Measurements from ENCODE around the gene CYP51A1.
"Not testable (repeated sequence)": the region's sequence is repeated elsewhere in the genome, so short reads cannot be mapped to it uniquely, and the experiment has no call there.

The CYP51A1 gene

DNA sequence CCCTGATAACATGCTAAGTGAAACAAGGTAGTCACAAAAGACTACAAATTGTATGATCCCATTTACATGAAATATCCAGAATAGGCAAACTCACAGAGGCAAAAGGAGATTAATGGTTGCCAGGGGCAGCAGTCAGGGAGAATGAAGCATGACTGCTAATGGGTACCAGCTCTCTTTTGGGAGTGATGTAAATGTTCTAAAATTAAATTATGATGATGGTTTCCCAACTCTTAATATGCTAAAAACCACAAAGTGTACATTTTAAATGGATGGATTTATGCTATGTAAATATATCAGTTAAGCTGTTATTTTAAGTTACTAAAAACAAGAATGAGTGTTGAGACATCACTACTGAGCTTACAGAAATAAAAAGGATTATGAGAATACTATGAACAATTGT is 12.6 kb downstream of the CYP51A1 start:
- DNase-seq, result no peak

DNA sequence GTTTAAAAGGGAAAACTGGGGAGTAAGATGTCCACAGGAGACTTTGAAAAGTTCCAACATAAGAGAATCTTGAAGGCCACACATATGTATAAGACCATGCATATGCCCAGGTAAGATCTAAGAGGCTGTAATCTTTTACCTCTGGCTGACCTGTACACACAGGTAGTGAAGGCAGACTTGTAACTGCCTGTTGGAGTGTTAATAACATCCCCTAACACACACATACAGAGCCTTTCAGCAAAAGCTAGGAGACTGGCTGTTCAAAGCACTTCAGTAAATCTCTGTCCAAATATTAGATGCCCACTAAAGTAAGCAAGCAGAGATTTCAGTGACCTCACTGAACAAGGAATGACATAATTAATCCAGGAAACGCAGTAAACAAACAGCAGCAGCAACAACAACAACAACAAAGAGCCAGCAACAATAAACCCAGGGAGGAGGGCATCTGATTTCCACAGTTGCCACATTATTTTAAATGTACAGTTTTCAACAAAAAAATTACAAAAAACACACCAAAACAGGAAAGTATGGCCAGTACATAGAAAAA is 15.0 kb downstream of the CYP51A1 start:
- DNase-seq, result no peak

DNA sequence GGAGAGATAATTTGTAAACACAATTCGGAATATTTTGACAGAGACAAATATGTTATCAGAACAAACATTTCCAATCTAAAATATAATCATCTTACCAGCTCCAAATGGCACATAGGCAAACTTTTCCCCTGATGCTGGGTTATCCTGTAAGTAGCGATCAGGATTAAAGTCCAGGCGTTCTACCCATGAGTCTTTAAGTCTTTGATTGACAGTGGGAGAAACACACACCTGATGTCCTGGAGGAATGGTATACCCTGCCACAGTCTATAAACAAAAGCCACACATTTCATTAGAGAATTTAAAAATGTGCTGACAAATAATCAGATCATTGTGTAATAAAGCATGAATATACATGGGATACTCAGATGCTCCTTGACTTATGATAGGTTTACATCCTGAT is 17.3 kb downstream of the CYP51A1 start:
- no peak for DNase-seq

DNA sequence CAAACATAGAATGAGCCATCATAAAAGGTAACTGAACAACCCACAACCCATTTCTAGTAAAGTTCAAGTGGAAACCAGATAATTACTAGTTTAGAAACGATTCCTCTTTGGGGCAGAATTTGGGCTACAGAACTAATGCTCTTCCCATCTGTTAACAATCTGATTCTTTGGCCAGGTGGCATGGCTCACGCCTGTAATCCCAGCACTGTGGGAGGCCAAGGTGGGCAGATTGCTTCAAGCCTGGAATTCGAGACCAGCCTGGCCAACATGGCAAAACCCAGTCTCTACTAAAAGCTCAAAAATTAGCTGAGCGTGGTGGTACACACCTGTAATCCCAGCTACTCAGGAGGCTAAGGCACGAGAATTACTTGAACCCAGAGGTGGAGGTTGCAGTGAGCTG is 18.5 kb downstream of the CYP51A1 start:
- DNase-seq, result no peak

DNA sequence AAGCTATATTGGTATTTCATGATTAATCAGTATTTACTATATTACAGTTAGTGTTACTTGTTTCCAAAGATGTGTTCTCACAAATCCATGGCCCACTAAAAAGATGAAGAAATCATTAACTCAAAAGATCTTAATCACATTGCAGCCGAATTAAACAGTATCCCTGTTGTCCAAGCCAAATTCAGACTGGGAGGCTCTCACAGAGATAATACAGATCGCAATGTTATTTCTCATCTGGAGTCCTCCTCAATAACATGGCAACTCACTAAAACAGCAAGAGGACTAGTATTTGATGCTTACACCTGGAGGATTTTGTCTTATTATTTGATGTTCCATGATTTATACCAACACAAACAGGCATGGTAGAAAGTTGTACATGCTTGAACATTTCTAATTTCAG is 23.4 kb downstream of the CYP51A1 start:
- no peak for DNase-seq

DNA sequence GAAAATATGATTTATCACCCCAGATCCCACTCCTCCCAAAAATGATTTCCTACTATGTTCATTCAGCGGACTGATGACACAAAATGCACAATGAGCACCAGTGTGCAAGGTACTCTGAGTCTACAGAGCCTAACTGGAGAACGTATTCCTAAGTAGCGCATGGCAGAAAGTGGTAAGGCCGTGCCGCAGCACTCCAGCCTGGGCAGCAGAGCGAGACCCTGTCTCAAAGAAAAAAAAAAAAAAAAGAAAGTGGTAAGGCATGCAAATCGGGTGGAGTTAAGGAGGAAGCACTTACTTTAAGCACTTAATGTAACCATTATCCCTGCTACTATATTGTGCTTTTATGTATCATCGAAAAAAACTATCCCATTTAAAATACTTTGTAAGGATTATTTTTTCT is 25.5 kb downstream of the CYP51A1 start:
- no peak for DNase-seq

DNA sequence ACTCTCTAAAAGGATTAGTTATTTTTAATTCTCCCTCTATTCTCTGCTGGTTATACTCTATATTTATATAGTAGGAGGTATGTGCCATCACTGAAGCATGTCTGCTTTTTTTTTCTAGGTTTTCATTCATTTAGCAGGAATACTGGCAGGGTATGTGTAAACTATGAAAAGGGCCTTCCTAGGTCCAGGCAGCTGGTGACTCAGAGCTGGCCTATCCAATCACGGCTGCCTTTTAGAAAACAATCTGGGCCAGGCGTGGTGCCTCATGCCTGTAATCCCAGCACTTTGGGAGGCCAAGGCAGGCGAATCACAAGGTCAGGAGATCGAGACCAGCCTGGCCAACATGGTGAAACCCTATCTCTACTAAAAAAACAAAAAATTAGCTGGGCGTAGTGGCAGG is 31.4 kb downstream of the CYP51A1 start:
- DNase-seq, result not testable (repeated sequence)

DNA sequence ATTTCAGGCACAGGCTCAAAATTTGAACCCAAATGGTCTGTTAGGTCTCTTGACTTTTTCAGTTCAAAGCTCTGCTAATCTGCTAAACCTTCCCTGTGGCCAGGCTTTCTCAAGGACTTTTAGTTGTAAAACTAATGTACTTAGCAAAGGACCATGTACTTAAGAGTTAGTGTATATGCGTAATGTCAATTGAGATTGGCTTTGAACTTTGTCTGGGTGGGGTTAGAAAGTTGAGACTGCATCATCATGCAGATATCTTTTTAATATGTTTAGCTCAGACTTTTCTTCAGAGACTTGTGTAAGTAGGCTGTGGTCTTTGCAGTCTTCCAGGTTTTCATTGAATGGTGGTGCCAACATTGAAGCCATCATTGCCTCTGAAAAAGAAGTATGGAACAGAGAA is 33.7 kb downstream of the CYP51A1 start:
- no peak for DNase-seq

DNA sequence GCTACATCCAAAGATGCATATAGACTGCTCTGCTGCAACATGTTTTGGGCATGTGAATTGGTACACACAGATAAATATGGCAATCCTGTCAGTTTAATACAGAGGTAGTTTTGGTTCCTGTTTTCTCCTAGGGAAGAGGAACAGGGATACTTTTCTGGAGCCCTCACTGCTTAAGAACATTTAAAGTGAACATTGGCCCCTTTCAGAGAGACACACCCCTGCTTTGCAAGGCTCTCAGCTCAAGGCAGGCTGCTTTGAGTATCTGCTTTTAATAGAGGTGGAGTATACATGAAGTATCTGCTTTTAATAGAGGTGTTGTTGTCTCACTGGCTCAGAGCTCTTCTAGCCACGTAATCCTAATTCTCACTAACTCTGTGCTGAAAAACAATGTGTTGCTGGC is 38.9 kb downstream of the CYP51A1 start:
- no peak for DNase-seq

DNA sequence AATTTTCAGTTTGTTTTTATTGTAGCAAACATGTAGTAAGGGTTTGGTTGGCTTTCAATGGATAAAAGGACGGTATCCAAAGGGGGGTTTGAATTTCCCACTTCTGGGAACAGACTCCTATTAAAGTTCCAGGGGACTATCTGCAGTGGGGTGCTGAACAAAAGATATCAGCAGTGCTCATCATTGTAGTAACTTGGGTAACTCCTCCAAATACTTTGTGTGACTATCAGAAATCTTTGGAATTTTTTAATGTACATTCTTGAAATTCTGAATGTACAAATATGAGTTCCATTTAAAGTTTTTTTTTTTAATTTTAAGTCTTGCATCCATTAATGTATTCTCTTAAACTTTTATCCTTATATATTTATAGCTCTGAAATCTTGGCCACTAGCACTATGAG is 42.1 kb downstream of the CYP51A1 start:
- DNase-seq, result no peak

DNA sequence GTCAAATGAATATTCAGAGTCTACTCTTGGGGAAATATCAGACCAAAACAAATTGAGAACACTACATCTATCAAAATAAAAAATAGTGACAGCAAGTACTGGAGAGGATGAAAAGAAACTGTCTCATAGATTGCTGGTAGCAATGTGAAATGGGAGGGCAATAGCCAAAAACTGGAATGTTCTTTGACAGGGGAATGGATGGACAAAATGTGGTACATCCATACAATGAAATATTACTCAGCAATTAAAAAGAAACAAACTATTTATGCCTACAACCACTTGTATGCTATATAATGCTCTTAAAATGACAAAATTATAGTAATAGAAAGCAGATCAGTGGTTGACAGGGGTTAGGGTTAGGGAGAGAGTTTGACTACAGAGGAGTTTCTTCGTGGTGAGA is 46.0 kb downstream of the CYP51A1 start:
- no peak for DNase-seq

DNA sequence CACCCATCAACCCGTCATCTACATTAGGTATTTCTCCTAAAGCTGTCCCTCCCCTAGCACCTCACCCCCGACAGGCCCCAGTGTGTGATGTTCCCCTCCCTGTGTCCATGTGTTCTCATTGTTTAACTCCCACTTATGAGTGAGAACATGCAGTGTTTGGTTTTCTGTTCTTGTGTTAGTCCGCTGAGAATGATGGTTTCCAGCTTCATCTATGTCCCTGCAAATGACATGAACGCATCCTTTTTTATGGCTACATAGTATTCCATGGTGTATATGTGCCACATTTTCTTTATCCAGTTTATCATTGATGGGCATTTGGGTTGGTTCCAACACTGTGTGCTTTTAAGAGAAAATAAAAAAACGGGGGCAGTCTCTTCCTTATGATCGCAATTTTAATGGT is 50.4 kb downstream of the CYP51A1 start:
- not testable (repeated sequence) for DNase-seq

DNA sequence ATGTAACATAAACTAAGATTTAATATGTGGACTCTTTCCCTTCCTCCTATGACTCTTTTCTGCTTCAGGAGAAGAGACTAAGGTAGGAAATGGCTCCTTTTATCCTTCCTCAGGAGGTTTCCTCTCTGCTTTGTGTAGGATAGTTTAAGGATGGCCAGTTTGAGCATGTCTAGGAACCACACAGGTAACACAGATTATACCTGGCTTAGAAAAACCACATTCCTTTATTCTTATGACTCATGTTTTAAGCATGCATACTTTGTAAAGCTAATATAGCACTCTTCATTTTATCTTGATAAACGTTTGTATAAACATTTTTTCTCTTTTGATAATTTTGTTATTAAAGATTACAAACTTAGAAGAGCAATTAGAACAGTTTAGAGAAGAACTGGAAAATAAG is 57.8 kb downstream of the CYP51A1 start:
- DNase-seq, result no peak

DNA sequence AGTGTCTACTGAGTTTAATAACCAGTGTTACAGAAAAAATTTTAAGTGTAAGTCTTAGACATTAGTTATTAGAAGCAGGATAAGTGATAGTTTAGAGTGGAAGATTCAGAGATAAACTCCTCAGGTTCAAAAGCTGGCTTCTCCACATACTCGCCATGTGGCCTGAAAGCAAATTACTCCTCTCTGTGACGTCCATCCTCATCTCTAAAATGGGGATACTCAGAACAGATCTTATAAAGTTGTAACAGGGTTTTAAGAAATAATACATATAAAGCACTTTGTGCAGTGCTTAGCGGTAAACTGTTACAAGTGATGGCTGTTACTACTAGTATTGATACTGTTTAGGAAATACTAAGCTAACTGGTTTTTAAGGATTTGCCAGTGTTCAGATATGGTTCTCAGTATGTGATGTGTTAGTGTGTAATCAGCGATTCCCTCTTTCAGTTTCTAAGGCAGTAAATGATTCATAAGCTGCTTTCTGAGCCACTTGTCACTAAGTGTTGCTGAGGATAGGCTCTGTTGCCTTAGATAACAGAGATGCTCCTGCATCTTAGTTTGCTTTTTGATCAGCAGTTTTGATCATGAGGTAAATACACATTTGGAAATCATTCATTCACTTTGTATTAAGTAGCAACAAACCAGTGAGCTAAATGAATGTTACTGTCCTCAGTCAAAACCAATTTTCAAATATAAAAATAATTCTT is 58.7 kb downstream of the CYP51A1 start:
- DNase-seq, result no peak

DNA sequence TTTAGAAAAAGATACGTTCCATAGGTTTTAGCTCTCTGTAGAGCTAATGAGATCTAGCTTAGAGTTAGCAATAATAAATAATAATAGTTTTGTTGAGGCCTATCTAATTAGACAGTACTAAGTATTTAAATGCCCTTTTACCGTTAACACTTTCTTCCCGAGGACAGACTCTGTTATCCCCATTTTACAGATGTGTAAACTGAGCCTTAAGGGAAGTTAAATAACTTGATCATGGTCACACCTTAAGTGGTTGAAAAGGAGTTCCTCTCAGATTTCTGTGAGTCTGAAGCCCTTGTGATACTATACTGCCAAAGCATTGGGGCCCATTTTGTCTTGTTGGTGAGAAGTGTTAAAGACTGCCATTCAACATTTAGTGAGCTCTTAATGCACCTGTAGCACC is 61.6 kb downstream of the CYP51A1 start:
- no peak for DNase-seq

DNA sequence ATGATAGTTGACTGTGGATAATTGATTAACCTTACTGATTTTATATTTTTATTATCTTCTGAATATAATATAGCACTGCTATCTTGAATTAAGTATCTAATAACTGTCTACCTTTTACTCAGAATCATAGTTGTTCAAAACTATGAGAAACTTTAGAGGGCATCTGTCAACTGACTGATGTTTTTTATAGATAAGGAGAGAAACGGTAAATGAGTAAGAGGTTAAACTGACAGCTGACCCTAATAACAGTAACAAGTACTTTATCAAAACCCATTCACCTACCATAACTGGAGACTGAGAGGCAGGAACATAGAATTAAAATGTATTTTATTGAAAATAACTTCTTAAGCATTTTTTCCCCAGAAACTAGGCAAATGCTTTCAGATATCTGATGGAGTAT is 62.2 kb downstream of the CYP51A1 start:
- DNase-seq, result no peak

DNA sequence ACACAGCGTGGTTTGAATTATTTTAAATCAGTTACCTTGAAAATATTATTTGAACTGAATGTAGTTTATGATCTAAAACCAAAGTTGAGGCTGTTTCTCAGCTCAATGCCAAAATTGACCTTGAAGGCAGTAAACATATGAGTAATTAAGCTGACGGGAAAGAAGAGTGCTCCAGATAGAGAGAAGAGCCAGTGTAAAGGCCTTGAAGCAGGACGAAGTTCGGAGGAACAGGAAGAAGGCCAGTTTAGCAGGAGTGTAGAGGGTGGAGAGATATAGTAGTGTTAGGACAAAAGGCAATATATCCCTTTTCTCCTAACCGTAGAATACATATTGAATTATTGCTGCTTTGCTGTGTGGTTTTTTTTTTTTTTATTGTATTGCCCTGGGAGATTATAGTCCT is 63.2 kb downstream of the CYP51A1 start:
- no peak for DNase-seq

DNA sequence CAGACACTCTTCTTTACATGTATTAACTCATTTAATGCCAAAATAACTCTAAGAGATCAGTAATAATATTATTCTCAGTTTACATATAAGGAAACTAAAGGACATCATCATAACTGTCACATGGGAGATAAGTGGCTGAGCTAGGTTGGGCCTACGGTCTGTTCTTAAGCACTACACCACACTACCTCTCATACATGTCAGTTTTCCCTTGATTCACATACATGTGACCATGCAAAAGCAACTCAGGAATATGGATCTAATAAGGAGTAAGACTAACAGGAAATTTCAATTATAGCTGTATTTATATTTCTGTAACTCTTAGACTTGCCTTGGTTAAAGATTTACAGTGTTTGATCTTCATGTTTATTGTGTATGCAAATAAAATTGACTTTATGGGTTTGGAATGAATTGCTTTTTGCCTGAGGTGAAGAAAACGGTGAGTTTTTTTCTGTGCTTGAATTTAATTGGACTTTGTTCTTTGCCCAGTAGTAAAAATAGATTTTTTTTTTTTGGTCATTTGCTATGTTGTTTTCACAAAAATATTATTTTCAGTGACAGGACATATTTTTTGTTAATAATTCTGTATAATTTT is 69.7 kb downstream of the CYP51A1 start:
- no peak for DNase-seq
